ENCODE measurements around the gene CLEC2L.

GRCh38 chr7:139525750-139526149 lies 2.3 kb downstream of the CLEC2L start:
- no peak for TF ChIP-seq CTCF (IDR thresholded peaks at IDR 0.05)
- TF ChIP-seq POLR2A (IDR thresholded peaks at IDR 0.05) = no peak
- TF ChIP-seq POLR2AphosphoS5 (IDR thresholded peaks at IDR 0.05) = no peak
